NCI-H345 treated with DMSO at 0.1 percent for 48 hours (cell line): ENCODE results near the gene JUND.

ENCODE experiments used
- DNase-seq: peaks from one replicate; lab custom pipeline; 2025; ENCODE audit not compliant: unreplicated experiment; lab: John Stamatoyannopoulos, UW

Gene JUND

GRCh38 chr19:18271433-18271841 lies 10.0 kb downstream of the JUND start:
- DNase-seq: no peak

GRCh38 chr19:18270326-18270725 lies 11.1 kb downstream of the JUND start:
- no peak for DNase-seq

GRCh38 chr19:18269070-18269723 lies 12.2 kb downstream of the JUND start:
- no peak for DNase-seq

GRCh38 chr19:18266771-18267686 lies 14.4 kb downstream of the JUND start:
- no peak for DNase-seq

GRCh38 chr19:18265582-18265981 lies 15.8 kb downstream of the JUND start:
- no peak for DNase-seq

- DNase-seq: no peak
Measured at GRCh38 chr19:18264971-18265540, 16.4 kb downstream of the JUND start.

GRCh38 chr19:18264137-18264854 lies 17.1 kb downstream of the JUND start:
- DNase-seq: no peak

GRCh38 chr19:18263324-18264136 lies 17.9 kb downstream of the JUND start:
- no peak for DNase-seq

- DNase-seq: no peak
Measured at GRCh38 chr19:18262917-18263316, 18.5 kb downstream of the JUND start.

GRCh38 chr19:18262144-18262543 lies 19.3 kb downstream of the JUND start:
- no peak for DNase-seq

- no peak for DNase-seq
Measured at GRCh38 chr19:18261474-18261873, 19.9 kb downstream of the JUND start.

GRCh38 chr19:18259893-18260292 lies 21.5 kb downstream of the JUND start:
- DNase-seq: no peak

GRCh38 chr19:18257503-18258470 lies 23.6 kb downstream of the JUND start:
- DNase-seq: no peak

GRCh38 chr19:18254546-18255503 lies 26.6 kb downstream of the JUND start:
- DNase-seq: no peak

GRCh38 chr19:18253716-18254115 lies 27.7 kb downstream of the JUND start:
- DNase-seq: no peak

- no peak for DNase-seq
Measured at GRCh38 chr19:18253130-18253529, 28.3 kb downstream of the JUND start.

- DNase-seq: no peak
Measured at GRCh38 chr19:18252370-18252717, 29.1 kb downstream of the JUND start.
